Vagina (tissue), 2 donors: Measurements from ENCODE around the gene DYNC2I2.

Source experiments
- POLR2A ChIP-seq, 2 donors: fragments of 450-650 bp; IDR thresholded peaks; one replicate each; pipeline ENCODE4 v1.6.1; 2017; ENCODE audit warnings: antibody characterized with exemption in 2 of 2, mild to moderate bottlenecking in 2 of 2, moderate library complexity in 2 of 2
- TF ChIP-seq, protein P1 (sequence below), 3 experiments: fragments of 450-650 bp in 2 of 3; fragments of 200-600 bp in 1 of 3; sonication (generic) in 1 of 3; IDR thresholded peaks; one replicate each; pipeline ENCODE4 v1.5.1; 2017 to 2019; ENCODE audit warnings: antibody characterized with exemption in 3 of 3, mild to moderate bottlenecking in 2 of 3, moderate library complexity in 2 of 3

DNA sequence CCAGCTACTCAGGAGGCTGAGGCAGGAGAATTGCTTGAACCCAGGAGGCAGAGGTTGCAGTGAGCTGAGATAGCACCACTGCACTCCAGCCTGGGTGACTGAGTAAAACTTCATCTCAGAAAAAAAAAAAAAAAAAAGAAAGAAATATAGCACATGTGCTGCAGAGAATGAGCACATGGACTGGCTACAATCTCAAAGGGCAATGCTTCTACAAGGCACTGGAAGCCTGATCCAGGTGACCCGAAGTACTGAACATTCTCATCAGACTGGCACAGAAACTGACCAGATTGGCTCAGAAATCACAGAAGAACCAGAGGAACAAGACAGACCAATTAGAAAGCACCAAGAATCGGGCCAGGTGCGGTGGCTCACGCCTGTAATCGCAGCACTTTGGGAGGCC is 4.8 kb downstream of the DYNC2I2 start:
- TF ChIP-seq, protein P1, sequence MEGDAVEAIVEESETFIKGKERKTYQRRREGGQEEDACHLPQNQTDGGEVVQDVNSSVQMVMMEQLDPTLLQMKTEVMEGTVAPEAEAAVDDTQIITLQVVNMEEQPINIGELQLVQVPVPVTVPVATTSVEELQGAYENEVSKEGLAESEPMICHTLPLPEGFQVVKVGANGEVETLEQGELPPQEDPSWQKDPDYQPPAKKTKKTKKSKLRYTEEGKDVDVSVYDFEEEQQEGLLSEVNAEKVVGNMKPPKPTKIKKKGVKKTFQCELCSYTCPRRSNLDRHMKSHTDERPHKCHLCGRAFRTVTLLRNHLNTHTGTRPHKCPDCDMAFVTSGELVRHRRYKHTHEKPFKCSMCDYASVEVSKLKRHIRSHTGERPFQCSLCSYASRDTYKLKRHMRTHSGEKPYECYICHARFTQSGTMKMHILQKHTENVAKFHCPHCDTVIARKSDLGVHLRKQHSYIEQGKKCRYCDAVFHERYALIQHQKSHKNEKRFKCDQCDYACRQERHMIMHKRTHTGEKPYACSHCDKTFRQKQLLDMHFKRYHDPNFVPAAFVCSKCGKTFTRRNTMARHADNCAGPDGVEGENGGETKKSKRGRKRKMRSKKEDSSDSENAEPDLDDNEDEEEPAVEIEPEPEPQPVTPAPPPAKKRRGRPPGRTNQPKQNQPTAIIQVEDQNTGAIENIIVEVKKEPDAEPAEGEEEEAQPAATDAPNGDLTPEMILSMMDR (IDR thresholded peaks at IDR 0.05), result no peak
- no peak for TF ChIP-seq POLR2A (IDR thresholded peaks at IDR 0.05)
